ENCODE measurements around the gene CNPY4.

CNPY4 gene

GRCh38 chr7:100167912-100168323 is 48.5 kb downstream of the CNPY4 start:
- peak; percentile 28 for DNase-seq

- DNase-seq: no peak
Measured at GRCh38 chr7:100169147-100169850, 49.9 kb downstream of the CNPY4 start.

GRCh38 chr7:100170101-100170897 is 50.9 kb downstream of the CNPY4 start:
- no peak for DNase-seq

GRCh38 chr7:100171087-100171681 is 51.8 kb downstream of the CNPY4 start:
- no peak for DNase-seq

GRCh38 chr7:100171840-100172239 is 52.4 kb downstream of the CNPY4 start:
- DNase-seq: no peak

GRCh38 chr7:100173806-100174495 is 54.5 kb downstream of the CNPY4 start:
- no peak for DNase-seq

- DNase-seq: no peak
Measured at GRCh38 chr7:100174582-100174981, 55.1 kb downstream of the CNPY4 start.

Measured in fibroblast of skin of scalp (primary cell).